ENCODE data around the gene TMEM80.

GRCh38 chr11:688681-689080 is 6.9 kb upstream of the TMEM80 start:
- TF ChIP-seq TCF4 (CRISPR knock-in tag; IDR thresholded peaks at IDR 0.05; ENCODE audit: borderline replicate concordance) = no peak
- TF ChIP-seq PATZ1 (CRISPR knock-in tag; IDR thresholded peaks at IDR 0.05; ENCODE audit: borderline replicate concordance) = no peak
- no peak for TF ChIP-seq SNAI2 (CRISPR knock-in tag; IDR thresholded peaks at IDR 0.05)
- TF ChIP-seq ARNTL (CRISPR knock-in tag; IDR thresholded peaks at IDR 0.05; ENCODE audit: borderline replicate concordance, low read depth) = no peak
- no peak for TF ChIP-seq ZFP30 (CRISPR knock-in tag; IDR thresholded peaks at IDR 0.05)
- TF ChIP-seq OSR1 (CRISPR knock-in tag; IDR thresholded peaks at IDR 0.05) = no peak
- no peak for TF ChIP-seq ZFP3 (CRISPR knock-in tag; IDR thresholded peaks at IDR 0.05)
- TF ChIP-seq ISL1 (CRISPR knock-in tag; IDR thresholded peaks at IDR 0.05) = no peak
- TF ChIP-seq ZNF565 (CRISPR knock-in tag; conservative IDR thresholded peaks at IDR 0.05; ENCODE audit: low read depth) = no peak
- no peak for TF ChIP-seq ZNF8 (CRISPR knock-in tag; IDR thresholded peaks at IDR 0.05)
- no peak for TF ChIP-seq RARB (CRISPR knock-in tag; IDR thresholded peaks at IDR 0.05)
- TF ChIP-seq PPARA (CRISPR knock-in tag; IDR thresholded peaks at IDR 0.05; ENCODE audit: borderline replicate concordance) = no peak
